Colonic mucosa (tissue), 4 donors: ENCODE measurements around the gene MAN1A2. TPM values are rescaled to one million over a fixed set of nuclear protein-coding genes. Genes with fewer than 3 reads are reported as not detected.

ENCODE experiments used
- DNase-seq: peaks from one replicate; pipeline ENCODE4 v3.0.0-alpha.2; 2020
- H3K27ac ChIP-seq: fragments of 200-600 bp; one replicate; pipeline ENCODE4 v1.8.0; 2021
- H3K27me3 ChIP-seq: fragments of 200-600 bp; one replicate; pipeline ENCODE4 v1.8.0; 2021
- H3K36me3 ChIP-seq: fragments of 200-600 bp; one replicate; pipeline ENCODE4 v1.8.0; 2021
- H3K4me1 ChIP-seq: fragments of 200-600 bp; one replicate; pipeline ENCODE4 v1.8.0; 2021; ENCODE audit warnings: mild to moderate bottlenecking
- H3K4me3 ChIP-seq: fragments of 200-600 bp; one replicate; pipeline ENCODE4 v1.8.0; 2021
- H3K9ac ChIP-seq, 2 donors: one replicate each; pipeline ENCODE4 v1.7.0; 2013; ENCODE audit warnings: control low read depth in 2 of 2, low read depth in 2 of 2, low read length in 2 of 2
- H3K9me3 ChIP-seq: fragments of 200-600 bp; one replicate; pipeline ENCODE4 v1.8.0; 2021
- intact Hi-C: fragments of 100-400 bp; cut with DNase I; formaldehyde crosslinking; loops from one replicate; pipeline ENCODE4 v1.14.1; 2022
- total RNA-seq, 2 donors: library from RNA; stranded (reverse); fragmentation: NEBNext Ultra II Directional in 1 of 2; extraction: Animal tissue kit (Norgen Biotek cat#: 25700) in 1 of 2; gene quantifications; one replicate each; pipeline ENCODE4 v1.2.1, GENCODE V29; 2021
- TF ChIP-seq, protein P1 (sequence below): fragments of 200-600 bp; IDR thresholded peaks from one replicate; pipeline ENCODE4 v1.8.0; 2022; ENCODE audit warnings: antibody characterized with exemption, mild to moderate bottlenecking
- donor health status: healthy.
- donor health status: DM: no; HTN: no; CAD: no.
- donor health status: DM: no; HTN: no; CAD: no.

Gene MAN1A2
- total RNA-seq, 2 donors from 2014 or later, result 27.9 to 35.7 TPM

DNA sequence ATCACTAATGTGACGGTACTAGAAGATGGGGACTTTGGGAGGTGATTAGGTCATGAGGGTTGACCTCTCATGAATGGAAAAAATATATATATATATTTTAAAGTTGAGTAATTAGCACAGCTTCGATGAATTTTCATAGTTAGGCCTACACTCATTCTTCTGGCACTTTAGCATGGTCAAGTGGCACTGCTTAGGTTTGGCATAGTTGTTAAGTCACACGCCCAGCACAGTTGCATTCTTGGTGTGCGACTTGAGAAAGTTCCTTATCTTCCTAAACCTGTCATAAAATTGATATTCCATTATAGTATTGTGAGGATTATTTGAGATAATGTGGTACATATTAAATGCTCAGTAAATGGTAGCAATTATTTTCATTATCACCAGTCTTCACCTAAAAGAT is 47.7 kb downstream of the MAN1A2 start:
- Histone ChIP-seq H3K4me3 (no peak overlapping the region), H3K9ac (no peak overlapping the region), H3K27me3 (no peaks in the 10 kb centered on the region), H3K9me3 (no peaks in the 10 kb centered on the region), H3K36me3 (no peaks in the 10 kb centered on the region), H3K4me1 (no peaks in the 10 kb centered on the region), H3K27ac (no peak overlapping the region)
- intact Hi-C loops, result no loop called here
- TF ChIP-seq, protein P1, sequence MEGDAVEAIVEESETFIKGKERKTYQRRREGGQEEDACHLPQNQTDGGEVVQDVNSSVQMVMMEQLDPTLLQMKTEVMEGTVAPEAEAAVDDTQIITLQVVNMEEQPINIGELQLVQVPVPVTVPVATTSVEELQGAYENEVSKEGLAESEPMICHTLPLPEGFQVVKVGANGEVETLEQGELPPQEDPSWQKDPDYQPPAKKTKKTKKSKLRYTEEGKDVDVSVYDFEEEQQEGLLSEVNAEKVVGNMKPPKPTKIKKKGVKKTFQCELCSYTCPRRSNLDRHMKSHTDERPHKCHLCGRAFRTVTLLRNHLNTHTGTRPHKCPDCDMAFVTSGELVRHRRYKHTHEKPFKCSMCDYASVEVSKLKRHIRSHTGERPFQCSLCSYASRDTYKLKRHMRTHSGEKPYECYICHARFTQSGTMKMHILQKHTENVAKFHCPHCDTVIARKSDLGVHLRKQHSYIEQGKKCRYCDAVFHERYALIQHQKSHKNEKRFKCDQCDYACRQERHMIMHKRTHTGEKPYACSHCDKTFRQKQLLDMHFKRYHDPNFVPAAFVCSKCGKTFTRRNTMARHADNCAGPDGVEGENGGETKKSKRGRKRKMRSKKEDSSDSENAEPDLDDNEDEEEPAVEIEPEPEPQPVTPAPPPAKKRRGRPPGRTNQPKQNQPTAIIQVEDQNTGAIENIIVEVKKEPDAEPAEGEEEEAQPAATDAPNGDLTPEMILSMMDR, result no peak
- no peak for DNase-seq

DNA sequence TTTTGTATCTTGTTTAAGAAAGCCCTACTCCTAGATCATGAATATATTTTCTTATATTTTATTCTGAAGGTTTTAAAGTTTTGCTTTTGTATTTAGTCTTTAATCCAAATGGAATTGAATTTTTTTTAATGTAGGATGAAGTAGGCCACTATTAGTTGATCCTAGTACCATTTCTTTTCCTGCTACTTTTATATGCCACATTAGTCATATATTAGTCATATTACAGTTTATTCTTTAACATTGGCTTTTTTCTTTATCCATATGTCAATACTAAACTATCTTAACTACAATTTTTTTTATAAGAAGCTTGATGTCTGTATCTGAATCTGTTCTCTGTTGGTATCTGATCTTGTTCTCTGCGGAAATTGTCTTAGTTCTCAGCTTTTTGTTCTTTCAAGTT is 48.8 kb downstream of the MAN1A2 start:
- no peaks in the 10 kb centered on the region for H3K4me1 ChIP-seq
- intact Hi-C loops, result no loop called here
- DNase-seq, result no peak
- H3K36me3 ChIP-seq, result no peaks in the 10 kb centered on the region
- no peak overlapping the region for H3K27ac ChIP-seq
- no peaks in the 10 kb centered on the region for H3K27me3 ChIP-seq
- H3K4me3 ChIP-seq, result no peak overlapping the region
- H3K9ac ChIP-seq, result no peak overlapping the region
- H3K9me3 ChIP-seq, result no peaks in the 10 kb centered on the region
- TF ChIP-seq, protein P1, result no peak

DNA sequence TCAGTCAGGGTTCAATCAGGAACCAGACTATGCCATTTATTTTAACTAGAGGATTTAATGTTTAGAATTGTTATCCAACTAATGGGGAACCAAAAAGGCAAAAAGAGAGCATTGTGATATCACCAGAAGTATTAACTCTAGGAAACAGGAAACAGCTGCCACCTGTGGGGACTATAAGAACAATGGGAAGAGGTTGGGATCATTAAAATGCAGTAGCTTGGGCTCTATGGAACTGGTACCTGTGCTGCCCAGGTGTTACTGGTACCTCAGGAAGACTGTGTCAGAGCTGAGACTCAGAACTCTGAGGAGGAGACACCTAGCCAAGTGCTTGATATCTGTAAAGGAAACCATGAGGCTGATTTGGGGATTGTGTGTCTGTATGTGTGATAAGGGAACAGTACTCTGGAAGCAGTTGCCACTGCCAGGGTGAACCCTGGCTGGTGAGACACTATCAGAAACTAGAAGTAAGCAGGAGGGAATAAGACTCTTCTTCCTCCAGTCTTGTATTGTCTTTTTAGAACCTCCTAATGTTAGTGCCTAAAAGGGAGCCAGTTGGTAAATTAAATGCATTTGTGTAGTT is 49.4 kb downstream of the MAN1A2 start:
- intact Hi-C loops, result no loop called here
- H3K36me3 ChIP-seq, result no peaks in the 10 kb centered on the region
- no peaks in the 10 kb centered on the region for H3K4me1 ChIP-seq
- TF ChIP-seq, protein P1, result no peak
- DNase-seq, result no peak
- no peaks in the 10 kb centered on the region for H3K9me3 ChIP-seq
- no peak overlapping the region for H3K27ac ChIP-seq
- no peak overlapping the region for H3K4me3 ChIP-seq
- H3K27me3 ChIP-seq, result no peaks in the 10 kb centered on the region
- H3K9ac ChIP-seq, result no peak overlapping the region

DNA sequence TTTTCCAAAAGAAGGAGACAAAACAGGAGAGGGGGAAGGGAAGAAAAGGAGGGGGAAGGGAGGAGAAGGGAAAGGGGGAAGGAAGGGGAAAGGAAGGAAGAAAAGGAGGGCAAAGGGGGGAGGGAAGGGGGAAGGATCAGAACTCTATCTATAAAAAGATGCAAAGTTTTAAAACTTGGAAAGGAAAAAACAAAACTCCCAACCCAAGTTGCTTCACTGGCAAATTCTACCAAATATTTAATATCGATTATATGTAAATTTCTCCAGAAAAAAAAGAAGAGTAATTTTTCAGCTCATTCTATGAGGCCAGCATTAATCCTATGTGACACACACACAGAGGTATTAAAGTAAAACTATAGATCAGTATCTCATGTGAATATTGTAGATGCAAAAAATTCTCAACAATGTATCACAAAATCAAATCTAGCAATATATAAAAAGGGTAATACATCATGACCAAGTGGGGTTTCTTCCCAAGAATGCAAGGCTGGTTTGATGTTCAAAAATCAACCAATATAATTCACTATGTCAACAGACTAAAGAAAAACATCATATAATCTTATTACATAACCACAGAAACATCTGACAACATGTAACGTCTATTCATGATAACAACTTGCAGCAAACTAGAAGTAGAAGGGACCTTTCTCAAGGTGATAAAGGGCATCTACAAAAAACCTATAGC is 57.9 kb downstream of the MAN1A2 start:
- Histone ChIP-seq H3K27me3 (no peaks in the 10 kb centered on the region), H3K36me3 (no peaks in the 10 kb centered on the region), H3K9ac (no peak overlapping the region), H3K4me3 (no peak overlapping the region), H3K9me3 (no peaks in the 10 kb centered on the region), H3K4me1 (no peaks in the 10 kb centered on the region), H3K27ac (no peak overlapping the region)
- TF ChIP-seq, protein P1, result no peak
- DNase-seq, result no peak
- intact Hi-C loops, result no loop called here

DNA sequence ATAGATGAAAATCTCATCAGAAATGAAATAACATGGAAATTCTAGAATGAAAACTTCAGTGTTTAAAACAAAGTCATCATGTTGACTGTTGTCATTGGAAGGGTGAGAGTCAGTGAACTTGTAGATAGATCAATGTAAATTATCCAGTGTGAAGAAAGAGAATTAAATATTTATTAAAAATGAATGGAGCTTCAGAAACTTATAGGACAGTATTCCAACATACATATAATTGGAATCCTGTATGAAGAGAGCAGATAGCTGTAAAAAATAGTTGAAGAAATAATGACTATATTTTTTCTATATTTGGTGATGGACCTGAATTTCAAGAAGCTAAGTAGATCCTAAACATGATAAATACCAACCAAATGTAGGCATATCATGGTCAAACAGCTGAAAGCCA is 60.0 kb downstream of the MAN1A2 start:
- intact Hi-C loops, result no loop called here
- DNase-seq, result no peak
- Histone ChIP-seq H3K4me1 (no peaks in the 10 kb centered on the region), H3K9ac (no peak overlapping the region), H3K36me3 (no peaks in the 10 kb centered on the region), H3K27me3 (no peaks in the 10 kb centered on the region), H3K9me3 (no peaks in the 10 kb centered on the region), H3K27ac (no peak overlapping the region), H3K4me3 (no peak overlapping the region)
- TF ChIP-seq, protein P1, result no peak
